HS-27A (cell line): ENCODE data around the gene ACTC1.
A peak's percentile ranks its signal among the peaks of the same experiment; 100 is the strongest.

ENCODE experiments used
- DNase-seq: peaks from one replicate; pipeline ENCODE4 v3.0.0-alpha.2; 2012; ENCODE audit warnings: low read depth, missing footprints

ACTC1 gene

GRCh38 chr15:34757262-34757661 lies 38.1 kb downstream of the ACTC1 start:
- no peak for DNase-seq

- DNase-seq, result no peak
Measured at GRCh38 chr15:34755419-34755773, 40.0 kb downstream of the ACTC1 start.

GRCh38 chr15:34754674-34755418 lies 40.5 kb downstream of the ACTC1 start, which contains the start of gene GJD2:
Gene GJD2, minus strand, starts transcription at chr15:34754998. Its CDS starts 510 bp downstream, at chr15:34754488.
- no peak for DNase-seq

GRCh38 chr15:34754171-34754601 lies 41.2 kb downstream of the ACTC1 start:
- DNase-seq, result no peak

- DNase-seq, result peak; percentile 8
Measured at GRCh38 chr15:34753236-34753894, 42.0 kb downstream of the ACTC1 start.

GRCh38 chr15:34749691-34750090 lies 45.7 kb downstream of the ACTC1 start:
- no peak for DNase-seq
